Measurements from ENCODE around the gene OPN5.

DNA sequence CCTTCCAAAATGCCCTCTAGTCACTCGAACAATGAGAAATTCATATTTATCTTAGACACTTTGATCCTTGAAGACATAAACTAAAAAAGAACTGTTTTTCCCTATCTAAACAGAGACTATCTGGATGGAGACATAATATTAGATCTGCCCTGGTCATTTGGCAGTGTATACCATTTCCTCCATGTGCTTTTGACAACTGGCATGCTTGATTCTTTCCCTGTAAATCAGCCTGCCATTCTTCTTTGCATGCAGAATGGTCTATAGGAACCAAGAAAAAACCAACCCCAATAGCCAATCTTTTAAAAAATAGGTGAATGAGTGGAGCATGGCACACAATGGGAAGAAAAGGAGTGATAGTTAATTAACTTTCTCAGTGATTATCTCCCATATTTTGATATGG, 93.8 kb downstream of the OPN5 start:
- no peak for TF ChIP-seq CTCF (IDR thresholded peaks at IDR 0.05; ENCODE audit: low read length)
- TF ChIP-seq EZH2 (optimal IDR thresholded peaks at IDR 0.05; ENCODE audit: low read depth, low read length), result no peak

Data from MM.1S (cell line).